Aorta (tissue), 5 donors: ENCODE measurements around the gene CFAP65. TPM values are rescaled to one million over a fixed set of nuclear protein-coding genes. Genes with fewer than 3 reads are reported as not detected.
A peak's percentile ranks its signal among the peaks of the same experiment; 100 is the strongest.

ENCODE experiments used
- ATAC-seq: fragments of 200-7000 bp; cut with Tn5 transposase; one replicate; pipeline ENCODE4 v1.9.1; 2022; ENCODE audit warnings: moderate library complexity; ENCODE audit not compliant: low FRiP score
- DNase-seq, 2 donors: peaks; one replicate each; pipeline ENCODE4 v3.0.0-alpha.2; 2020
- H3K27ac ChIP-seq, 2 donors: one replicate each; pipeline ENCODE4 v1.5.1; 2013; ENCODE audit warnings: low read length in 2 of 2, mild to moderate bottlenecking in 2 of 2, moderate library complexity in 2 of 2, control low read depth in 1 of 2, inconsistent platforms in 1 of 2, low read depth in 1 of 2
- H3K27me3 ChIP-seq, 2 donors: one replicate each; pipeline ENCODE4 v1.6.1; 2013; ENCODE audit warnings: control low read depth in 1 of 2, low read length in 1 of 2, mild to moderate bottlenecking in 1 of 2, moderate library complexity in 1 of 2; ENCODE audit not compliant: insufficient read depth in 2 of 2, control insufficient read depth in 1 of 2
- H3K36me3 ChIP-seq, 2 donors: one replicate each; pipeline ENCODE4 v1.6.1; 2013; ENCODE audit warnings: control low read depth in 1 of 2, low read length in 1 of 2, mild to moderate bottlenecking in 1 of 2; ENCODE audit not compliant: insufficient read depth in 2 of 2, control insufficient read depth in 1 of 2
- H3K4me1 ChIP-seq, 2 donors: one replicate each; pipeline ENCODE4 v1.6.1; 2013; ENCODE audit warnings: low read length in 2 of 2, control low read depth in 1 of 2, mild to moderate bottlenecking in 1 of 2, moderate library complexity in 1 of 2; ENCODE audit not compliant: insufficient read depth in 2 of 2, control insufficient read depth in 1 of 2
- H3K4me3 ChIP-seq, 2 donors: one replicate each; pipeline ENCODE4 v1.5.1; 2013; ENCODE audit warnings: low read length in 2 of 2, control low read depth in 1 of 2, mild to moderate bottlenecking in 1 of 2
- H3K9me3 ChIP-seq: one replicate; pipeline ENCODE4 v1.6.1; 2013; ENCODE audit warnings: mild to moderate bottlenecking, low read length; ENCODE audit not compliant: control insufficient read depth
- WGBS, 2 donors: extraction: QIAGEN DNeasy Blood & Tissue Kit; methylation state at CpG; one replicate each; pipeline ENCODE4 v1.1.7; 2013; 5-methylcytosine and 5-hydroxymethylcytosine counted together
- intact Hi-C, 2 donors: fragments of 100-400 bp; cut with DNase I; formaldehyde crosslinking; loops; one replicate each; pipeline versions ENCODE4 v1.14.2 to v1.15.0; 2022
- polyA plus RNA-seq, 2 donors: library from polyadenylated mRNA; stranded (reverse); fragments of 200-250 nt; gene quantifications; one replicate each; pipeline ENCODE4 v1.2.3, GENCODE V29; 2013
- total RNA-seq, 2 donors: library from RNA; stranded (reverse); fragmentation: NEBNext Ultra II Directional; extraction: Animal tissue kit (Norgen Biotek cat#: 25700); gene quantifications; one replicate each; pipeline ENCODE4 v1.2.1, GENCODE V29; 2021
- donor health status: healthy with polysubstance abuse.
- donor health status: Bipolar disorder and iron deficiency.
- donor health status: DM: no; HTN: no; CAD: no.
- donor health status: DM: no; HTN: no; CAD: no.
- donor health status: DM: yes; HTN: yes; CAD: no.

CFAP65 gene
- total and polyA plus RNA-seq, 4 donors = 0.15 TPM; not detected in 3

DNA sequence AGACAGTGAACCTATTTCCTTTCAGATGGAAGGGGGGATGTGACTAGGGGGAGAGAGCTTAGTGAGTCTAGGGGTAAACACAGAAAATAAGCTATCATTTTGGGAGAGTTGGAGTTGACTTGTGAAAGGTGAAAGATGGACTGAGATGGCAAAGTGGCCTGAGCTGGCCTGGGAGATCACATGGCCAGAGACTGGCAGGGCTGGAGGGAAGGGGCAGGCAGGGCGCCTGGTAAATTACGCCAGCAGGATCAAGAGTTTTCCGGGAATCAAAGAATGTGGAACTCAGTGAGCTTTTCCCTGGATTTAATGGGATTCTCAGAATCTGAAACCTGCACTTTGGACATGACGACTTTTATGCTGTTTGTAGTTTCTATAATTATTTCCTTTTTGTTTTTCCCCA is 841 bp upstream of the CFAP65 start:
- H3K27me3 ChIP-seq = no peaks in the 10 kb centered on the region
- DNase-seq = no peak

DNA sequence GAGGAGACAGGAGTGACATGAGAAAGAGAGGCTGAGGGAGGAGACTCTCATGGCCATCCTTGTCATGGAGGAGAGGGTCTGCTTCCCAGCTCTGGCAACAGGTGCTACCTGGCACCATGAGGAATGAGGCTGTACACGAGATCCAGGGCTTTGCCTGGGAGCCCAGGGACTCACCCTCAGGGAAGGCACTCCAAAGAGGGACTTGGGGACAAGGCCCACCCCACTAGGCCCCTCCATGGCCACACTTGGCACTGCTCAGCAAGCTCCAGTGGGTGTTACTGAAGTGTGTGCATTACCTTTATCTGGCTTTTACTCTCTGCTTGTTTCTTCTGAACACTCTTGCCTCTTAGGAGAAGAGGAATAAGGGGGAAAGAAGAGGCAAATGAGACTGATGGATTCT is 2.7 kb downstream of the CFAP65 start:
- Histone ChIP-seq H3K27me3 (no peaks in the 10 kb centered on the region), H3K4me3 (no peak overlapping the region), H3K36me3 (no peaks in the 10 kb centered on the region), H3K27ac (no peak overlapping the region), H3K9me3 (no peaks in the 10 kb centered on the region), H3K4me1 (no peaks in the 10 kb centered on the region)
- 7 to 20% methylated on average over 1 of the region's 1 CpG for WGBS, 2 donors
- intact Hi-C loops = no loop called here
- ATAC-seq (no peak), DNase-seq (peak in 1 of 2 donors; percentile 31)

More for the DNA sequence above, 841 bp upstream of the CFAP65 start:
- H3K36me3 ChIP-seq = no peaks in the 10 kb centered on the region
- WGBS, 2 donors = 67 to 74% methylated on average over 4 of the region's 4 CpGs
- no peak for ATAC-seq
- H3K4me1 ChIP-seq = no peaks in the 10 kb centered on the region
- no peaks in the 10 kb centered on the region for H3K9me3 ChIP-seq
- intact Hi-C loops = no loop called here
- H3K4me3 ChIP-seq = no peak overlapping the region
- no peak overlapping the region for H3K27ac ChIP-seq

DNA sequence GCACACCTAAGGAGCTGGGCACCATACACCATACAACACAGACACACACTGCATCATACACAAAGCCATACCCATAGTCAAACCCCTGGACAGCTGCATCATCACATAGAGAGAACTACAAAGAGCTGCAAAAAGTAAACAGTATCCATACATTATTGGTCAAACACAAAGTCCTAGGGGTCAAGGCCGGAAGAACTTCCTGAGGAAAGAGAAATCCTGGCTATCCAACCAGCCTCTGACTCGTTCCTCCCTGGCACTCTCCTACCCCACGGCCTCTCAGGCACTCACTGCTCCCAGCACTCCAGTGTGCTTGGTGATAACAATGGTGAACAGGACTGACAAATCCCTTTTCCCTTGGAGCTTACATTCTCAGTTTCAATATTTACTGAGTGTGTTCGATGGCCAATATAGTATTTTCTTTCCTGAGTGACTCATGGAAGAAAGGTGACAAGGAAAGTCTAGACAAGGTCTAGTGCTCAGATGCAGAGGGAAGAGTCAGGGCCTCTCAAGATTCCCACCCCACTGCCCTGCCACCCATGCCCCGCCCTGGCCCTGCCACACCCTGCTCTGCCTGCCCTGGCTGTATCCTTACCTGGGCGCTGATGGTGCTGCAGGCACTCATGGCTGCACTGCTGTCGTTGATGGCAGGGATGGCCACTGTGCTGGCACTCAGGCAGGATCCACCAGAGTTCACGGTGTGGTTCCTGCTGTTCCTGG is 3.4 kb downstream of the CFAP65 start:
- Histone ChIP-seq H3K27me3 (no peaks in the 10 kb centered on the region), H3K27ac (no peak overlapping the region), H3K36me3 (no peaks in the 10 kb centered on the region), H3K9me3 (no peaks in the 10 kb centered on the region), H3K4me3 (no peak overlapping the region), H3K4me1 (no peaks in the 10 kb centered on the region)
- ATAC-seq = no peak
- peak in 1 of 2 donors; percentile 45 for DNase-seq
- intact Hi-C loops = no loop called here
- WGBS, 2 donors = 59 to 63% methylated on average over 8 of the region's 8 CpGs

DNA sequence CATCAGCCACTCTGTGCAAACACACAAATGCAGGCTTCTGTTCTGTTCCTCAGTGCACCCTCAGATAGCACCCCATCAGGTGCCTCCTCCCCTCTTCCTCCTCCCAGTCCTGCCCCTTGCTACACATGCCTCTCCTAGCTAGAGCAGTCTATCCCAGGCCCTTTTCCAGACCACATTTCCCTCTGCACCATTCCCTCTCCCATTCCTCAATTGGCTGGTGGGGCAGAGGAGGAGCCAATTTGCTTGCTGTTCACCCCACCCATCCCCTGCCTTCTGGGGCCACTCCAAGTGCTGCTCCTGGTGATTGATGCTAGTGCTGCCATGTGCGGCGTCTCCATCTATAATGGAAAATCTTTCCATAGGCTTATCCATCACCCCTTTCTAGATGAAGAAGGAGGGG is 5.4 kb downstream of the CFAP65 start:
- H3K4me1 ChIP-seq = no peaks in the 10 kb centered on the region
- intact Hi-C loops = no loop called here
- 53 to 71% methylated on average over 2 of the region's 2 CpGs for WGBS, 2 donors
- H3K27ac ChIP-seq = no peak overlapping the region
- DNase-seq (peak in 1 of 2 donors; percentile 45), ATAC-seq (no peak)
- H3K36me3 ChIP-seq = no peaks in the 10 kb centered on the region
- H3K9me3 ChIP-seq = no peaks in the 10 kb centered on the region
- no peaks in the 10 kb centered on the region for H3K27me3 ChIP-seq
- H3K4me3 ChIP-seq = no peak overlapping the region

DNA sequence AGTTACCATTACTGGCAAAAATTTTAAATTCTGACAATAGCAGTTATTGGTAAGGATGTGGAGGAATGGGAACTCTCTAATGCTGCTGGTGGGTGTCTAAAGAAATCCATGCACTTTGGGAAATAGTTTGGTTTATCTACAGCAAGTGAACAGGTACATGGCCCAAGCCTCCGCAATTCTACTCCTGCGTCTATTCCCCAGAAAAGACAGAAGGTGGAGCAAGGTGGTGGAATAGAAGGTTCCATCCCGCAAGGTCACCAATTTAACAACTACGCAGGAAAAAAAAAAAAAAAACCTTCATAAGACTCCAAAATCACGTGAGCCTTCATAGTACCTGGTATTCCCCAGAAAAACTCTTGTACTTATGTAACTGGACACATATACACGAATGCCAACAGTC is 6.5 kb downstream of the CFAP65 start:
- no peak for ATAC-seq
- H3K9me3 ChIP-seq = no peaks in the 10 kb centered on the region
- H3K4me3 ChIP-seq = no peak overlapping the region
- no peaks in the 10 kb centered on the region for H3K4me1 ChIP-seq
- H3K27ac ChIP-seq = no peak overlapping the region
- no peaks in the 10 kb centered on the region for H3K27me3 ChIP-seq
- intact Hi-C loops = no loop called here
- DNase-seq = no peak
- no peaks in the 10 kb centered on the region for H3K36me3 ChIP-seq
- 60 to 66% methylated on average over 6 of the region's 6 CpGs for WGBS, 2 donors

DNA sequence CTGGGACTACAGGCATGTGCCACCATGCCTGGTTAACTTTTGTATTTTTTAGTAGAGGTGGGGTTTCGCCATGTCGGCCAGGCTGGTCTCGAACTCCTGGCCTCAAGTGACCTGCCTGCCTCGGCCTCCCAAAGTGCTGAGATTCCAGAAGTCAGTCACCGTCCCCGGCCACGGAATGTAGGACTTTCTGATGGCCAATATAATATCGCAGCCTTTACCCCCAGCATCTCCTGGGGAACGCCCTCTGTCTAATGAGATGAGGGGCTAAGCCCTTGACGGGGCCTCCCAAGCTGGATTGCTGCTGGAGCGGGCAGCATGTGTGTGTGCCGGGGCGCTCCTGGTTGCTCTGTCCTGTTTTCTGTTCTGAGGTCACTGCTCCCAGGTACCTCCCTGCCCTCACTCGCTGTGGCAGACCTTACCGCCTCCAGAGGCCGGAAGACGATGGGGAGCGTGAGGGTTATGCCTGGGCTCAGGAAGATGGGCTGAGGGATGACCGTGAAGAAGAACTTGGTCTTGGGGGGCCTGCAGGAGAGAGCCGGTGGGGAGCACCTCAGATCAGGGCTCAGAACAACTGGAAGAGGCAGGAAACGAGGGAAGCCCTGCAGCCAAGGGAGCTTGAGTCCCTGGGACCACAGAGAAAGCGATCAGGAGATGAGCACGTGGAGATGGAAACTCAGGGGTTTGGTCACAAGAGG is 9.1 kb downstream of the CFAP65 start:
- ATAC-seq (no peak), DNase-seq (peak in 1 of 2 donors; percentile 56)
- 83 to 84% methylated on average over 23 of the region's 23 CpGs for WGBS, 2 donors
- Histone ChIP-seq H3K27ac (no peak overlapping the region), H3K4me1 (no peaks in the 10 kb centered on the region), H3K9me3 (no peaks in the 10 kb centered on the region), H3K4me3 (no peak overlapping the region), H3K27me3 (no peaks in the 10 kb centered on the region), H3K36me3 (no peaks in the 10 kb centered on the region)
- intact Hi-C loops = no loop called here

DNA sequence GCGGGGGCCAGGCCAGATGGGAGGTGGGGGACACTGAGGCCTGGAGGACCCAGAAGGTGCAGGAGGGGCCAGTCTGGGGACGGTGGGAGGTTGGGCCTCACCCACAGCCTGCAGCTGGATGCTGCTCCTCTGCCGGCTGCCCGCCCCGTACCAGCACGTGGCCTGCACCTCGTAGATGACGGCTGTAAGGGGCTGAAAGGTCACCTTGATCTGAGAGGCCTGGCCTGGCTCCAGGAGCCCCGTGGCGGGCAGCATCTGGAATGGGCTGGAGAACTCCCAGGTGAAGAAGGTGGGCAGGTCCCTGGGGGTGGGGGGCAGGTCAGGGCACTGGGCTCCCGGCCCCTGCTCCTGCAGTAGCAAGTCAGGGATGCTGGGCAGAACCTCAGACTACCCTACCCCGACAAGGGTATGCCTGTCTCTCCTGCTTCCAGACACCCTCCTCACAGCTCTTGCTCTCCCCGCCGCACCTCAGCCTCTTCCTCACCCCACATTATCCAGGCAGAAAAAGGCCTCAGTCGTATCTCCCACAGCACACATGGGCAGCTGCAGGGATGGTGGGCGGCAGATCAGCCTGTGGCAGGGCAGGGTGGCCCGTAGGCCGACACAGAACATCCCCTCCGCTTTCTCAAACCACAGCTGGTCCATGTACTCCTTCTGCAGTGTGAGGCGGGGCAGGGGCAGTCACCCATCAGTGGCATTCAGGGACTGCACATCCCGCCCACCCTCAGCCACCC is 10.1 kb downstream of the CFAP65 start:
- Histone ChIP-seq H3K27me3 (no peaks in the 10 kb centered on the region), H3K4me1 (no peaks in the 10 kb centered on the region), H3K9me3 (no peaks in the 10 kb centered on the region), H3K4me3 (no peak overlapping the region), H3K36me3 (no peaks in the 10 kb centered on the region), H3K27ac (no peak overlapping the region)
- ATAC-seq (no peak), DNase-seq (peak in 1 of 2 donors; percentile 62)
- 83 to 84% methylated on average over 20 to 21 of the region's 21 CpGs for WGBS, 2 donors
- intact Hi-C loops = no loop called here

DNA sequence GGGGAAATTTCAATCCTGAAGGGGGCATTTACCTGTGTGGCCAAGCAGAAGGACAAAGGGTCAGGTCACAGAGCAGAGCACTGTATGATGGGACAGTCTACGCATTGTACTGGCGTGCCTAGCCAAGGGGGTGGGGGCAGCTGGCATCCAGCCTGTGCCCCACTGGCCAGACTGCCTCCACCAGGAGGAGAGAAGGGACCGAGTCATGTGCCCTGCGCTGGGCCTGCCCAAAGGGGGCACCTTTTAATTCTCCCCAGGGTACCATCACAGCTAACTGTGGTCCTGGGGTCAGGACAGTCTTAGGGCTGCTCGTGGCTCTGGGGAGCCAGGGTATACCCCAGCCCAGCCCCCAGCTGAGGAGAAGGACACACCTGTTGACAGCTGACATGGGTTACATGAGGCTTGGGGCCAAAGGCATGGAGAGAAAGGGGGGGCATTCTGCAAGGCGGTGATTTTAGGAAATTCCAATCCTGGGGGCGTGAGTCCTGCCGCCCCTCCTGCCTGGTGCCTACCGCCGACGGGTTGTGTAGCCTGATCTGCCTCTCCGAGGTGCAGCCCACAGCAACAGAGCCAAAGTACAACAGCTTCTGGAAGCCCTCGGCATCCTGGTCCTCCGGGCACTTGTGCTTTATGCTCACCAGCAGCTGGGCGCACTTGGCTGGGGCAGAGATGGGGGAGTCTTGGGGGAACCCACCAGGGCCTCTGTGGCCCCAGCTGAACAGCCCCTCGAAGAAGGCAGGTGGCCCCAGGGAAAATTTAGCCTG is 11.0 kb downstream of the CFAP65 start:
- WGBS, 2 donors = 77 to 83% methylated on average over 16 of the region's 16 CpGs
- H3K36me3 ChIP-seq = no peaks in the 10 kb centered on the region
- no peaks in the 10 kb centered on the region for H3K4me1 ChIP-seq
- H3K4me3 ChIP-seq = no peak overlapping the region
- intact Hi-C loops = no loop called here
- DNase-seq = peak in 1 of 2 donors; percentile 64
- no peaks in the 10 kb centered on the region for H3K9me3 ChIP-seq
- no peak for ATAC-seq
- no peak overlapping the region for H3K27ac ChIP-seq
- H3K27me3 ChIP-seq = no peaks in the 10 kb centered on the region
